OCI-LY7 (cell line): Measurements from ENCODE around the gene ARHGEF25.

Experiments used
- EZH2phosphoT487 ChIP-seq: fragments of 200-600 bp; sonication (generic); IDR thresholded peaks from 2 replicates; pipeline ENCODE4 v1.6.1; 2018; ENCODE audit warnings: low read depth, borderline replicate concordance, mild to moderate bottlenecking, mixed run types, antibody characterized with exemption, low read length, moderate library complexity, mixed read lengths
- TF ChIP-seq, protein P1 (sequence below): fragments of 200-600 bp; sonication (generic); conservative IDR thresholded peaks from 2 replicates; pipeline ENCODE4 v1.5.1; 2014; ENCODE audit warnings: mild to moderate bottlenecking, antibody characterized with exemption, low read length, moderate library complexity, mixed read lengths

DNA sequence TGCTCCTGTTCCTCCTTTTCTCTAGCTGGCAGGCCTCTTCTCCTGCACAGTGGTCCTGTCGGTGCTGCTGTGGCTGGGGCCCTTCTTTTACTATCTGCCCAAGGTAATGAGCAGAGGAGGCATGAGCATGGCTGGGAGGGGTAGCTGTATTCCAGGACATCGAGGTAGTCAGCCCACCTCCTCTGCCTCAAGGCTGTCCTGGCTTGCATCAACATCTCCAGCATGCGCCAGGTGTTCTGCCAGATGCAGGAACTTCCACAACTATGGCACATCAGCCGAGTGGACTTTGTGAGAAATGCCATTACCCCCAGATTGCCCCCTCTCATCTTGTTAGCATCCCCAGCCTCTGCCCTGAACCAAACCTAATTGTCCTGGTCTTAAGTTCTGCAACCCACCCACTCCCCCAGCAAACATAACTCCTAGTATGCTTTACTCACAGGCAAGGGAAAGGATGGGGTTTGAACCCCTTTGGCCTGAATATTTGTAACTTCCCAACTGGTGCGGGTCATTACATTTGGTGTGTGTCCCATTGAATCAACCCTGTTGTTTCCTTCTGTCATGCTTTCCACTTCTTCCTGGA, 12.7 kb downstream of the ARHGEF25 start:
- TF ChIP-seq, protein P1, sequence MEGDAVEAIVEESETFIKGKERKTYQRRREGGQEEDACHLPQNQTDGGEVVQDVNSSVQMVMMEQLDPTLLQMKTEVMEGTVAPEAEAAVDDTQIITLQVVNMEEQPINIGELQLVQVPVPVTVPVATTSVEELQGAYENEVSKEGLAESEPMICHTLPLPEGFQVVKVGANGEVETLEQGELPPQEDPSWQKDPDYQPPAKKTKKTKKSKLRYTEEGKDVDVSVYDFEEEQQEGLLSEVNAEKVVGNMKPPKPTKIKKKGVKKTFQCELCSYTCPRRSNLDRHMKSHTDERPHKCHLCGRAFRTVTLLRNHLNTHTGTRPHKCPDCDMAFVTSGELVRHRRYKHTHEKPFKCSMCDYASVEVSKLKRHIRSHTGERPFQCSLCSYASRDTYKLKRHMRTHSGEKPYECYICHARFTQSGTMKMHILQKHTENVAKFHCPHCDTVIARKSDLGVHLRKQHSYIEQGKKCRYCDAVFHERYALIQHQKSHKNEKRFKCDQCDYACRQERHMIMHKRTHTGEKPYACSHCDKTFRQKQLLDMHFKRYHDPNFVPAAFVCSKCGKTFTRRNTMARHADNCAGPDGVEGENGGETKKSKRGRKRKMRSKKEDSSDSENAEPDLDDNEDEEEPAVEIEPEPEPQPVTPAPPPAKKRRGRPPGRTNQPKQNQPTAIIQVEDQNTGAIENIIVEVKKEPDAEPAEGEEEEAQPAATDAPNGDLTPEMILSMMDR = no peak
- no peak for TF ChIP-seq EZH2phosphoT487
